ENCODE measurements around the gene FHIT. TPM values are rescaled to one million over a fixed set of nuclear protein-coding genes. Genes with fewer than 3 reads are reported as not detected.

Gene FHIT
- total and polyA plus RNA-seq, 10 of the 15 experiments (the other 5 are each of a cell fraction or from before 2014, with no cell fraction given) = 4.2 to 14.9 (median 9.4) TPM

DNA sequence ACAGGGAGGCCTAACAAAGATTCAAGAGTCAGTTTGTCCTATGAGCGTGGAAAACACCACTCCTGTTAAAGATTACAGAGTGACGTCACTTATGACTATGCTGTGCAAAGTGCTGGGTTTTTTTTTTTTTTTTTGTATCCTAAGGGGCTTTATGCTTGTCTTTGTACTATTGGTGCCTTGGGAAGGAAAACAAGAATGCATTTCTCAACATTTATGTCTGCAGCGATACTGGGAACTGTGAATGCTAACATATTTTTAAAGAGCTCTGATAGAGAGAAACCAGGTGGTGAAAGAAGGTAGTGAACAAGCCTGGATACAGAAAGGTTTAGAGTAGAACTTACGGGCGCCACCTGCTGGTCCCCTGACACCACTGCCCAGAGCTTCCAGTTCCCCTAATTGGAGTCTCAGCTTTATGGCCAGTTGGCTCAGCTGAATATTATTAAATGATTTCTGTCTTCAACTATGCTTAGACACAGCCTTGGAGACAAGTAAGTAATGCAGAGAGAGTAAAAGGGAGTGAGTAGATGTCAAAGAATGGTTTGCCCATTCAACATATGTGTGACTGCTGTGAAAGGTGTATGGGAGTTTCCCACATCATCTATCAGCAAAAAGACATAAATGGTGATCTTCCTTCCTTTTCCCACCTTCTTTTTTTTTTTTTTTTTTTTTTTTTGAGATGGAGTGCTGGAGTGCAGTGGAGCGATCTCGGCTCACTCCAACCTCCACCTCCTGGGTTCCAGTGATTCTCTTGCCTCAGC is 1393.5 kb downstream of the FHIT start (continued):
- TF ChIP-seq, protein P1, sequence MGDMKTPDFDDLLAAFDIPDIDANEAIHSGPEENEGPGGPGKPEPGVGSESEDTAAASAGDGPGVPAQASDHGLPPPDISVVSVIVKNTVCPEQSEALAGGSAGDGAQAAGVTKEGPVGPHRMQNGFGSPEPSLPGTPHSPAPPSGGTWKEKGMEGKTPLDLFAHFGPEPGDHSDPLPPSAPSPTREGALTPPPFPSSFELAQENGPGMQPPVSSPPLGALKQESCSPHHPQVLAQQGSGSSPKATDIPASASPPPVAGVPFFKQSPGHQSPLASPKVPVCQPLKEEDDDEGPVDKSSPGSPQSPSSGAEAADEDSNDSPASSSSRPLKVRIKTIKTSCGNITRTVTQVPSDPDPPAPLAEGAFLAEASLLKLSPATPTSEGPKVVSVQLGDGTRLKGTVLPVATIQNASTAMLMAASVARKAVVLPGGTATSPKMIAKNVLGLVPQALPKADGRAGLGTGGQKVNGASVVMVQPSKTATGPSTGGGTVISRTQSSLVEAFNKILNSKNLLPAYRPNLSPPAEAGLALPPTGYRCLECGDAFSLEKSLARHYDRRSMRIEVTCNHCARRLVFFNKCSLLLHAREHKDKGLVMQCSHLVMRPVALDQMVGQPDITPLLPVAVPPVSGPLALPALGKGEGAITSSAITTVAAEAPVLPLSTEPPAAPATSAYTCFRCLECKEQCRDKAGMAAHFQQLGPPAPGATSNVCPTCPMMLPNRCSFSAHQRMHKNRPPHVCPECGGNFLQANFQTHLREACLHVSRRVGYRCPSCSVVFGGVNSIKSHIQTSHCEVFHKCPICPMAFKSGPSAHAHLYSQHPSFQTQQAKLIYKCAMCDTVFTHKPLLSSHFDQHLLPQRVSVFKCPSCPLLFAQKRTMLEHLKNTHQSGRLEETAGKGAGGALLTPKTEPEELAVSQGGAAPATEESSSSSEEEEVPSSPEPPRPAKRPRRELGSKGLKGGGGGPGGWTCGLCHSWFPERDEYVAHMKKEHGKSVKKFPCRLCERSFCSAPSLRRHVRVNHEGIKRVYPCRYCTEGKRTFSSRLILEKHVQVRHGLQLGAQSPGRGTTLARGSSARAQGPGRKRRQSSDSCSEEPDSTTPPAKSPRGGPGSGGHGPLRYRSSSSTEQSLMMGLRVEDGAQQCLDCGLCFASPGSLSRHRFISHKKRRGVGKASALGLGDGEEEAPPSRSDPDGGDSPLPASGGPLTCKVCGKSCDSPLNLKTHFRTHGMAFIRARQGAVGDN (IDR thresholded peaks at IDR 0.05) = no peak
- TF ChIP-seq SMC3 (IDR thresholded peaks at IDR 0.05; ENCODE audit: borderline replicate concordance, low read length) (peak; percentile 97), MTA3 (IDR thresholded peaks at IDR 0.05; ENCODE audit: borderline replicate concordance, low read length) (no peak), ZNF384 (IDR thresholded peaks at IDR 0.05; ENCODE audit: borderline replicate concordance, low read depth, low read length) (peak; percentile 64), HDAC2 (IDR thresholded peaks at IDR 0.05) (no peak), HCFC1 (IDR thresholded peaks at IDR 0.05; ENCODE audit: low read length) (no peak), JUNB (IDR thresholded peaks at IDR 0.05) (no peak), PKNOX1 (IDR thresholded peaks at IDR 0.05) (no peak), NR2C1 (IDR thresholded peaks at IDR 0.05) (no peak), ZNF622 (IDR thresholded peaks at IDR 0.05) (no peak), BHLHE40 (IDR thresholded peaks at IDR 0.05; ENCODE audit: borderline replicate concordance in 1 of 2, low read depth in 2 of 2, low read length in 1 of 2) (no peak), MEF2A (IDR thresholded peaks at IDR 0.05; ENCODE audit: insufficient read depth, low read depth, low read length) (0 out of 2 replicates have a peak, but pooled peaks have one; percentile 19), RAD21 (IDR thresholded peaks at IDR 0.05; ENCODE audit: insufficient read depth, low read depth, low read length) (peak; percentile 85)
- TF ChIP-seq, protein P2, sequence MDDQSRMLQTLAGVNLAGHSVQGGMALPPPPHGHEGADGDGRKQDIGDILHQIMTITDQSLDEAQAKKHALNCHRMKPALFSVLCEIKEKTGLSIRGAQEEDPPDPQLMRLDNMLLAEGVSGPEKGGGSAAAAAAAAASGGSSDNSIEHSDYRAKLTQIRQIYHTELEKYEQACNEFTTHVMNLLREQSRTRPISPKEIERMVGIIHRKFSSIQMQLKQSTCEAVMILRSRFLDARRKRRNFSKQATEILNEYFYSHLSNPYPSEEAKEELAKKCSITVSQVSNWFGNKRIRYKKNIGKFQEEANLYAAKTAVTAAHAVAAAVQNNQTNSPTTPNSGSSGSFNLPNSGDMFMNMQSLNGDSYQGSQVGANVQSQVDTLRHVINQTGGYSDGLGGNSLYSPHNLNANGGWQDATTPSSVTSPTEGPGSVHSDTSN (IDR thresholded peaks at IDR 0.05; ENCODE audit: insufficient replicate concordance, low read depth, low read length) = no peak
- TF ChIP-seq, protein P3, sequence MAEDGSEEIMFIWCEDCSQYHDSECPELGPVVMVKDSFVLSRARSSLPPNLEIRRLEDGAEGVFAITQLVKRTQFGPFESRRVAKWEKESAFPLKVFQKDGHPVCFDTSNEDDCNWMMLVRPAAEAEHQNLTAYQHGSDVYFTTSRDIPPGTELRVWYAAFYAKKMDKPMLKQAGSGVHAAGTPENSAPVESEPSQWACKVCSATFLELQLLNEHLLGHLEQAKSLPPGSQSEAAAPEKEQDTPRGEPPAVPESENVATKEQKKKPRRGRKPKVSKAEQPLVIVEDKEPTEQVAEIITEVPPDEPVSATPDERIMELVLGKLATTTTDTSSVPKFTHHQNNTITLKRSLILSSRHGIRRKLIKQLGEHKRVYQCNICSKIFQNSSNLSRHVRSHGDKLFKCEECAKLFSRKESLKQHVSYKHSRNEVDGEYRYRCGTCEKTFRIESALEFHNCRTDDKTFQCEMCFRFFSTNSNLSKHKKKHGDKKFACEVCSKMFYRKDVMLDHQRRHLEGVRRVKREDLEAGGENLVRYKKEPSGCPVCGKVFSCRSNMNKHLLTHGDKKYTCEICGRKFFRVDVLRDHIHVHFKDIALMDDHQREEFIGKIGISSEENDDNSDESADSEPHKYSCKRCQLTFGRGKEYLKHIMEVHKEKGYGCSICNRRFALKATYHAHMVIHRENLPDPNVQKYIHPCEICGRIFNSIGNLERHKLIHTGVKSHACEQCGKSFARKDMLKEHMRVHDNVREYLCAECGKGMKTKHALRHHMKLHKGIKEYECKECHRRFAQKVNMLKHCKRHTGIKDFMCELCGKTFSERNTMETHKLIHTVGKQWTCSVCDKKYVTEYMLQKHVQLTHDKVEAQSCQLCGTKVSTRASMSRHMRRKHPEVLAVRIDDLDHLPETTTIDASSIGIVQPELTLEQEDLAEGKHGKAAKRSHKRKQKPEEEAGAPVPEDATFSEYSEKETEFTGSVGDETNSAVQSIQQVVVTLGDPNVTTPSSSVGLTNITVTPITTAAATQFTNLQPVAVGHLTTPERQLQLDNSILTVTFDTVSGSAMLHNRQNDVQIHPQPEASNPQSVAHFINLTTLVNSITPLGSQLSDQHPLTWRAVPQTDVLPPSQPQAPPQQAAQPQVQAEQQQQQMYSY (CRISPR knock-in tag; IDR thresholded peaks at IDR 0.05) = no peak
- TF ChIP-seq, protein P4, sequence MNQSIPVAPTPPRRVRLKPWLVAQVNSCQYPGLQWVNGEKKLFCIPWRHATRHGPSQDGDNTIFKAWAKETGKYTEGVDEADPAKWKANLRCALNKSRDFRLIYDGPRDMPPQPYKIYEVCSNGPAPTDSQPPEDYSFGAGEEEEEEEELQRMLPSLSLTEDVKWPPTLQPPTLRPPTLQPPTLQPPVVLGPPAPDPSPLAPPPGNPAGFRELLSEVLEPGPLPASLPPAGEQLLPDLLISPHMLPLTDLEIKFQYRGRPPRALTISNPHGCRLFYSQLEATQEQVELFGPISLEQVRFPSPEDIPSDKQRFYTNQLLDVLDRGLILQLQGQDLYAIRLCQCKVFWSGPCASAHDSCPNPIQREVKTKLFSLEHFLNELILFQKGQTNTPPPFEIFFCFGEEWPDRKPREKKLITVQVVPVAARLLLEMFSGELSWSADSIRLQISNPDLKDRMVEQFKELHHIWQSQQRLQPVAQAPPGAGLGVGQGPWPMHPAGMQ (IDR thresholded peaks at IDR 0.05; ENCODE audit: borderline replicate concordance) = no peak
